SU-DHL-6 (cell line): Measurements from ENCODE around the gene NUBP2.

ENCODE experiments used
- EZH2phosphoT487 ChIP-seq: fragments of 200-600 bp; sonication (generic), shearing (Covaris generic); conservative IDR thresholded peaks from 2 replicates; pipeline ENCODE4 v1.6.1; 2018; ENCODE audit warnings: mild to moderate bottlenecking, antibody characterized with exemption, low read length, moderate library complexity, mixed read lengths
- TF ChIP-seq, protein P1 (sequence below): fragments of 200-600 bp; sonication (generic); IDR thresholded peaks from one replicate; pipeline ENCODE4 v1.5.1; 2017; ENCODE audit warnings: antibody characterized with exemption, mild to moderate bottlenecking, low read length, moderate library complexity; ENCODE audit not compliant: insufficient read depth, poor library complexity, severe bottlenecking

DNA sequence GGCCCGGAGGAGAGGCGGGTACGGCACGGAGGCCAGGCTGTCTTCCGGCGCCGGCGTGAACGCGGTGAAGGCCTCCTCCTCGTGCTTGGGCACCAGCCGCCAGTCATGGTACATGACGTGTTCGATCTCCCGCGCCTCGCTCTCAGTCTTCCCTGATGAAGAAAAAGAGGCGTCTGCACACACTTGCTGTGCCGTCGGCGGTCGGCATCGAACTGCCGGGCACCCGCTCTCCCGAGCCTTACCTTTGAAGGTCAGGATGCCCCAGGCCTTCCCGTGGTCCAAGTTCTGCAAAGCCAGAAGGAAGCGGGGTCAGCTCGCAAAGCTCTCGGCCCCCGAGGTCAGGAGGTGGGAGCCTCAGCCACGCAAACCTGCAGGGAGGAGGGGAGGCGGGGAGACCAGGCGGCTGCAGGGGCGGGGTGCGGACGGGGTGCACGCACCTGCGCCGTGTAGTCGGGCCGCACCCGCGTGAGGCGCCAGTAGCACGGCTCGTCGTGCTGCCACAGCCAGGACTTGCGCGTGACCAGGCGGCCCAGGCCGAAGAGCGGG is 10.3 kb upstream of the NUBP2 start, which contains the start of gene EME2:
- TF ChIP-seq, protein P1, sequence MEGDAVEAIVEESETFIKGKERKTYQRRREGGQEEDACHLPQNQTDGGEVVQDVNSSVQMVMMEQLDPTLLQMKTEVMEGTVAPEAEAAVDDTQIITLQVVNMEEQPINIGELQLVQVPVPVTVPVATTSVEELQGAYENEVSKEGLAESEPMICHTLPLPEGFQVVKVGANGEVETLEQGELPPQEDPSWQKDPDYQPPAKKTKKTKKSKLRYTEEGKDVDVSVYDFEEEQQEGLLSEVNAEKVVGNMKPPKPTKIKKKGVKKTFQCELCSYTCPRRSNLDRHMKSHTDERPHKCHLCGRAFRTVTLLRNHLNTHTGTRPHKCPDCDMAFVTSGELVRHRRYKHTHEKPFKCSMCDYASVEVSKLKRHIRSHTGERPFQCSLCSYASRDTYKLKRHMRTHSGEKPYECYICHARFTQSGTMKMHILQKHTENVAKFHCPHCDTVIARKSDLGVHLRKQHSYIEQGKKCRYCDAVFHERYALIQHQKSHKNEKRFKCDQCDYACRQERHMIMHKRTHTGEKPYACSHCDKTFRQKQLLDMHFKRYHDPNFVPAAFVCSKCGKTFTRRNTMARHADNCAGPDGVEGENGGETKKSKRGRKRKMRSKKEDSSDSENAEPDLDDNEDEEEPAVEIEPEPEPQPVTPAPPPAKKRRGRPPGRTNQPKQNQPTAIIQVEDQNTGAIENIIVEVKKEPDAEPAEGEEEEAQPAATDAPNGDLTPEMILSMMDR, result no peak
- no peak for TF ChIP-seq EZH2phosphoT487
